Body of pancreas (tissue), 4 donors: ENCODE data around the gene METTL3.

Experiments
- POLR2A ChIP-seq, 3 donors: fragments of 450-650 bp; IDR thresholded peaks; one replicate each; pipeline ENCODE4 v1.6.1; 2016; ENCODE audit warnings: antibody characterized with exemption in 3 of 3, mild to moderate bottlenecking in 2 of 3
- TF ChIP-seq, protein P1 (sequence below), 7 experiments: fragments of 450-650 bp in 4 of 7; fragments of 200-600 bp in 3 of 7; sonication (generic) in 3 of 7; IDR thresholded peaks; one replicate each; pipeline ENCODE4 v1.5.1; 2016 to 2019; ENCODE audit warnings: antibody characterized with exemption in 7 of 7

DNA sequence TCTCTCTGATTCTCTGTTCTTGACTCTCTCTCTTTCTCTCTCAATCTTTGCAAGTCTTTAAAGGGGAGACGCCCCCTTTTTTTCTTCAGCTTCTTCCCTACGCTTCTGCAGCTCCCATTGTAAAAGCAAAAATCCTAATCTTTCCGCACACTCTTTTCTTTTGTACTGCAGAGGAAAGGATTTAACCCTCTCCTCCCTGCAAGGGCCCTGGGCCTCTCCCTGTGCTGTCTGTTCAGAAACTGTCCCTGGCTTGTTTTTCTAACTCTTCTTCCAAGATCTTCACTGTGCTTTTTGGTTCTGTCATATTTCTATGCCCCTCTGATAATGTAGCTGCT is 25.9 kb upstream of the METTL3 start:
- TF ChIP-seq, protein P1, sequence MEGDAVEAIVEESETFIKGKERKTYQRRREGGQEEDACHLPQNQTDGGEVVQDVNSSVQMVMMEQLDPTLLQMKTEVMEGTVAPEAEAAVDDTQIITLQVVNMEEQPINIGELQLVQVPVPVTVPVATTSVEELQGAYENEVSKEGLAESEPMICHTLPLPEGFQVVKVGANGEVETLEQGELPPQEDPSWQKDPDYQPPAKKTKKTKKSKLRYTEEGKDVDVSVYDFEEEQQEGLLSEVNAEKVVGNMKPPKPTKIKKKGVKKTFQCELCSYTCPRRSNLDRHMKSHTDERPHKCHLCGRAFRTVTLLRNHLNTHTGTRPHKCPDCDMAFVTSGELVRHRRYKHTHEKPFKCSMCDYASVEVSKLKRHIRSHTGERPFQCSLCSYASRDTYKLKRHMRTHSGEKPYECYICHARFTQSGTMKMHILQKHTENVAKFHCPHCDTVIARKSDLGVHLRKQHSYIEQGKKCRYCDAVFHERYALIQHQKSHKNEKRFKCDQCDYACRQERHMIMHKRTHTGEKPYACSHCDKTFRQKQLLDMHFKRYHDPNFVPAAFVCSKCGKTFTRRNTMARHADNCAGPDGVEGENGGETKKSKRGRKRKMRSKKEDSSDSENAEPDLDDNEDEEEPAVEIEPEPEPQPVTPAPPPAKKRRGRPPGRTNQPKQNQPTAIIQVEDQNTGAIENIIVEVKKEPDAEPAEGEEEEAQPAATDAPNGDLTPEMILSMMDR (IDR thresholded peaks at IDR 0.05), result no peak
- no peak for TF ChIP-seq POLR2A (IDR thresholded peaks at IDR 0.05)
